OCI-M1 (cell line): ENCODE results near the gene KRT75.

Source experiments
- DNase-seq: peaks from one replicate; lab custom pipeline; 2025; lab: John Stamatoyannopoulos, UW

KRT75 gene

GRCh38 chr12:52391618-52392002, 42.6 kb downstream of the KRT75 start:
- no peak for DNase-seq

GRCh38 chr12:52390739-52391617, 43.2 kb downstream of the KRT75 start:
- DNase-seq: peak; percentile 5

GRCh38 chr12:52389313-52390207, 44.6 kb downstream of the KRT75 start:
- DNase-seq: no peak

GRCh38 chr12:52387859-52388258, 46.3 kb downstream of the KRT75 start:
- DNase-seq: no peak

GRCh38 chr12:52385226-52385702, 48.9 kb downstream of the KRT75 start, which contains the start of gene KRT84:
TSS of gene KRT84 (minus strand) at chr12:52385652. CDS start at chr12:52385585, 67 bp downstream.
- no peak for DNase-seq

GRCh38 chr12:52383331-52383730, 50.8 kb downstream of the KRT75 start:
- DNase-seq: no peak

GRCh38 chr12:52382854-52383253, 51.3 kb downstream of the KRT75 start:
- DNase-seq: no peak

GRCh38 chr12:52381206-52381605, 53.0 kb downstream of the KRT75 start:
- DNase-seq: no peak

GRCh38 chr12:52380271-52380694, 53.9 kb downstream of the KRT75 start:
- peak; percentile 13 for DNase-seq

- DNase-seq: no peak
Observed at GRCh38 chr12:52379536-52379935, 54.6 kb downstream of the KRT75 start.

- DNase-seq: no peak
Observed at GRCh38 chr12:52378091-52378490, 56.1 kb downstream of the KRT75 start.

GRCh38 chr12:52377266-52377665, 56.9 kb downstream of the KRT75 start:
- no peak for DNase-seq
